Right lobe of liver (tissue), 4 donors: ENCODE measurements around the gene CPNE4.

Experiments used
- POLR2A ChIP-seq: fragments of 450-650 bp; IDR thresholded peaks from one replicate; pipeline ENCODE4 v1.6.1; 2017; ENCODE audit warnings: antibody characterized with exemption, mild to moderate bottlenecking
- TF ChIP-seq, protein P1 (sequence below), 4 donors: fragments of 200-600 bp in 3 of 4; fragments of 450-650 bp in 1 of 4; IDR thresholded peaks; one replicate each; pipeline versions ENCODE4 v1.5.1 to v1.8.0; 2016 to 2022; ENCODE audit warnings: antibody characterized with exemption in 4 of 4, mild to moderate bottlenecking in 2 of 4
- donor health status: DM: no; HTN: no; CAD: no.
- donor health status: DM: no; HTN: no; CAD: no.
- donor health status: DM: no; HTN: yes; CAD: no.

- TF ChIP-seq, protein P1, sequence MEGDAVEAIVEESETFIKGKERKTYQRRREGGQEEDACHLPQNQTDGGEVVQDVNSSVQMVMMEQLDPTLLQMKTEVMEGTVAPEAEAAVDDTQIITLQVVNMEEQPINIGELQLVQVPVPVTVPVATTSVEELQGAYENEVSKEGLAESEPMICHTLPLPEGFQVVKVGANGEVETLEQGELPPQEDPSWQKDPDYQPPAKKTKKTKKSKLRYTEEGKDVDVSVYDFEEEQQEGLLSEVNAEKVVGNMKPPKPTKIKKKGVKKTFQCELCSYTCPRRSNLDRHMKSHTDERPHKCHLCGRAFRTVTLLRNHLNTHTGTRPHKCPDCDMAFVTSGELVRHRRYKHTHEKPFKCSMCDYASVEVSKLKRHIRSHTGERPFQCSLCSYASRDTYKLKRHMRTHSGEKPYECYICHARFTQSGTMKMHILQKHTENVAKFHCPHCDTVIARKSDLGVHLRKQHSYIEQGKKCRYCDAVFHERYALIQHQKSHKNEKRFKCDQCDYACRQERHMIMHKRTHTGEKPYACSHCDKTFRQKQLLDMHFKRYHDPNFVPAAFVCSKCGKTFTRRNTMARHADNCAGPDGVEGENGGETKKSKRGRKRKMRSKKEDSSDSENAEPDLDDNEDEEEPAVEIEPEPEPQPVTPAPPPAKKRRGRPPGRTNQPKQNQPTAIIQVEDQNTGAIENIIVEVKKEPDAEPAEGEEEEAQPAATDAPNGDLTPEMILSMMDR (IDR thresholded peaks at IDR 0.05), result no peak
- TF ChIP-seq POLR2A, result no peak
These were observed 322.2 kb downstream of the CPNE4 start for GRCh38 chr3:131712662-131713061.
